Fibroblast of upper back skin (primary cell): Measurements from ENCODE around the gene PRDX5.
A peak's percentile ranks its signal among the peaks of the same experiment; 100 is the strongest.

Source experiments
- DNase-seq: peaks from one replicate; pipeline ENCODE4 v3.0.0-alpha.2; 2013

Gene PRDX5

DNA sequence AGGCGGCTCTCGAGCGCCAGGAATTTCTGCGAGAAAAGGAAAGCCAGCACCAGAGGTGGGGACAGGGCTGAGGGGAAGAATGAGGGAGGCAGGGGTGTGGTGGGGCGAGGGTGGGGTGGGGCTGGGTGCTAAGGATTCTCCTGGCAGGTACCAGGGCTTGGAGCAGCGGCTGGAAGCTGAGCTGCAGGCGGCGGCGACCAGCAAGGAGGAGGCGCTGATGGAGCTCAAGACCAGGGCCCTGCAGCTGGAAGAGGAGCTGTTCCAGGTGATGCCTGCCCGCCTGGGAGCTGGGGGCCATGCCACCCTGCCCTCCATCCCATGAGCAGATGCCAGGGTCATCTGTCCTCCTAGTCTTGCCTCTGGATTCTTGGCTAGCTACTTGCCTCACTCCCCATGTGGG lies 31.5 kb downstream of the PRDX5 start:
- DNase-seq = no peak

DNA sequence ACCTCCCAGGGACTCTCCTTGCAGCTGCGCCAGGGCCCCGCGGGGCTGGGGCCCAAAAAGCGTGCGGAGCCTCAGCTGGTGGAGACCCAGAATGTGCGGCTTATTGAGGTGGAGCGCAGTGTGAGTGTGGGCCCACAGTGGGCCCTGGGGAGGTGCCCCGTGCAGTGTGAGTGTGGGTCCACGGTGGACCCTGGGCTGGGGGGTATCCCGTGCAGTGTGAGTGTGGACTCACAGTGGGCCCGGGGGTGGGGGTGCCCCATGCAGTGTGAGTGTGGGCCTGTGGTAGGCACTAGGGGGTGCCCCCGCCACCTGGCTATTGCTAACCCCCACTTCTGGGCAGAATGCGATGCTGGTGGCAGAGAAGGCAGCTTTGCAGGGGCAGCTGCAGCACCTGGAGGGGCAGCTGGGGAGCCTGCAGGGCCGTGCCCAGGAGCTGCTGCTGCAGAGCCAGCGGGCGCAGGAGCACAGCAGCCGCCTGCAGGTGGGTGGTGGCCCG lies 33.3 kb downstream of the PRDX5 start:
- DNase-seq = no peak

DNA sequence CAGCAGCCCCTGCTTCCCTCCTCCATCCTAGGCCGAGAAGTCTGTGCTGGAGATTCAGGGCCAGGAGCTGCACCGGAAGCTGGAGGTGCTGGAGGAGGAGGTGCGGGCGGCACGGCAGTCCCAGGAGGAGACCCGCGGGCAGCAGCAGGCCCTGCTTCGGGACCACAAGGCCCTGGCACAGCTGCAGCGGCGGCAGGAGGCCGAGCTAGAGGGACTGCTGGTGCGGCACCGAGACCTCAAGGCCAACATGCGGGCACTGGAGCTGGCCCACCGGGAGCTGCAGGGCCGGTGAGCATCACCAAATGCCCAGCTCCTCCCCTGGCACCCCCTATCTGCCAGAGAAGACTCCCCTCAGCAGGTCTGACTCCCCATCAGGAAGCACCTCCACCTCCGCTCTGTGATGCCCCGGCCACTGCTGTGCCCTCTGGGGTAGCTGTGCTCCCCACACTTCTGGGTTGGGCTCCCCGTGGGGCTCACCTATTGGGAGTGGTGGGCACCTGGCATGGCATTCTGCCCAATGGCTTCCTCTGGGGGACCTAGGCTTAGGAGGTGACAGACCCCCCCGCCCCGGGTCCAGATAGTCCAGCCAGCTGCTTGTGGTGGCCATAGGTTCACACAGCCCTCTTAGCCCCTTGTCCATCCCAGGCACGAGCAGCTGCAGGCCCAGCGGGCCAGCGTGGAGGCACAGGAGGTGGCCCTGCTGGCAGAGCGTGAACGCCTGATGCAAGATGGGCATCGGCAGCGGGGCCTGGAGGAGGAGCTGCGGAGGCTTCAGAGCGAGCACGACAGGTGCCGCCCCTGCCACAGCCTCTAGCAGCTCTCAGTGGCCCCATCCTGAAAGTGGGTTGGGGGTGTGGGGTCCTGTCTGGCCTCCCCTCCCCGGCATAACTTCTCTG lies 34.4 kb downstream of the PRDX5 start:
- no peak for DNase-seq

DNA sequence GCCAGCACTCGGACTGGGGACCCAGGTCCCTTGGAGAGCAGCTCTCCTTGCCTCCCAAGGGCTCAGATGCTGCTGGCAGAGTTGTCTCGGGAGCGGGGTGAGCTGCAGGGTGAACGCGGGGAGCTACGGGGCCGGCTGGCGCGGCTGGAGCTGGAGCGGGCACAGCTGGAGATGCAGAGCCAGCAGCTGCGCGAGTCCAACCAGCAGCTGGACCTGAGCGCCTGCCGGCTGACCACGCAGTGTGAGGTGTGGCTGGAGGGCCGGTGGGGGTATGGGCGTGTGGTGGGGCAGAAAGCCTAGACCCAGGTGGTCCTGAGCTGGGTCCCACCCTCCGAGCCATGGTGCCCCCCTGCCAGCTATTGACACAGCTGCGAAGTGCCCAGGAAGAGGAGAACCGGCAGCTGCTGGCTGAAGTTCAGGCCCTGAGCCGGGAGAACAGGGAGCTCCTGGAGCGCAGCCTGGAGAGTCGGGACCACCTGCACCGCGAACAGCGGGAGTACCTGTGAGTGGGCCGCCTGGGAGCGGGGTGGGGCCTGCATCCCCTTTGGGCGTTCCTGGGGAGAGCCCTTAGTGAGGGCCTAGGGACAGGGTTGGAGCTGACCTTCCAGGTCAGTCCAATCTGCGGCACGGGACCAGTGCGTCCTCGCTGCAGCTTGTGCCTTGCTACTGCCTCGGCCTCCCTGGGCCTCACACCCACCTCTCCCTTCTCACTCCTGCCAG lies 35.2 kb downstream of the PRDX5 start:
- DNase-seq = no peak

DNA sequence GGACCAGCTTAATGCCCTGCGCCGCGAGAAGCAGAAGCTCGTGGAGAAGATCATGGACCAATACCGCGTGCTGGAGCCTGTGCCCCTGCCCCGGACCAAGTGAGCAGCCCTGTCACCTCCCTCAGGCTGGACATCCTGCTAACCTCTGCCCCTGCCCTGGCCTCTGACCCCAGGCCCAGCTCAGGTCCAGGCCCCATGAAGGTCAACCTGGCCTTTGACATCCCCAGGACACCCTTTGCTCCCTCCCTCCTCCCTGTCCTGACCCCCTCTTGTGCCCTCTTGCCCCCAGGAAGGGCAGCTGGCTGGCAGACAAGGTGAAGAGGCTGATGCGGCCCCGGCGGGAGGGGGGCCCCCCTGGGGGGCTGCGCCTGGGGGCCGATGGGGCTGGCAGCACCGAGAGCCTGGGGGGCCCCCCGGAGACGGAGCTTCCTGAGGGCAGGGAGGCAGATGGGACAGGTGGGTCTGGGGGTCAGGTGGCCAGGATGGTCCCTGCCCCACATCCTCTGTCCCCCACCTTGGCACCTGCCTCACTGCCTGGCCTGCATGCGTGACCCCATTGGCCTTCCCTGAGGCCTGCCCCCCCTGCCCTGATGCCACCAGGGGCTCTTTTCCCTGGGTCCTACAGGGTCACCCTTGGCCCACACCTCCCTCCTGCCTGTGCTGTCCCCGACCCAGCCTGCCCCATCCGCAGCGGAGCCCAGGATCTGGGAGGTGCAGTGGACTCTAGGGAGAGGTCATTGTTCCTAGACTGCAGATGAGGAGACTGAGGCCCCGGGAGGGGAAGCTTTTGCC lies 36.0 kb downstream of the PRDX5 start:
- DNase-seq = no peak

DNA sequence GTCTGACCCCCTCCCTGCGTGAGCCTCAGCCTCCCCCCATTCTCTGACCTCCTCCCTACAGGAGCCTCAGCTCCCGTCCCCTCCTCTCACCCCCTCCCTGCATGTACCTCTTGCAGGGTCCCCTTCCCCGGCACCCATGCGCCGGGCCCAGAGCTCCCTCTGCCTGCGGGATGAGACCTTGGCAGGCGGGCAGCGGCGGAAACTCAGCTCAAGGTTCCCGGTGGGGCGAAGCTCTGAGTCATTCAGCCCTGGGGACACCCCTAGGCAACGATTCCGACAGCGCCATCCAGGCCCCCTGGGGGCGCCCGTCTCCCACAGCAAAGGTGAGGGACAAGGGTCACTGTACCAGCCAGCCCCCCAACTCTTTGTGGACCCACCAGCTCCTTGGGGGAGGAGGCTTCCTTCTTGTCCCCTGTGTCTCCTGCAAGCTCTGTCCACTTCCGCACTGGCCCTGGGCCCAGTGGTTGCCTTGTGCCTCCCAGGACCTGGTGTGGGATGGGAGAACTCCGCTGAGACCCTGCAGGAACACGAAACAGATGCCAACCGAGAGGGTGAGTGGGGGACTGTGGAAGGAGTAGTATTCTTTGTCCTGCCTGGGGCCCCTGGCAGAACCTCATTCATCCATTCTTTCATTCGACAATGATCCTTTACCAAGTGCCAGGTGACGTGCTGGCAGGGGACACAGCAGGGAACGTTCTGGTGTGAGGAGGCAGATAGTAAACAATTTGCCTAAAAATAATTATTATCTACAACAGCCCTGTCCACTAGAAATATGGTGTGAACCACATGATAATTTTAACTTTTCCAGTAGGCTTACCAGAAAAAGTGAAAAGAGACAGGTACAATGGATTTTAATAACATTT lies 37.4 kb downstream of the PRDX5 start:
- DNase-seq = peak; percentile 85

DNA sequence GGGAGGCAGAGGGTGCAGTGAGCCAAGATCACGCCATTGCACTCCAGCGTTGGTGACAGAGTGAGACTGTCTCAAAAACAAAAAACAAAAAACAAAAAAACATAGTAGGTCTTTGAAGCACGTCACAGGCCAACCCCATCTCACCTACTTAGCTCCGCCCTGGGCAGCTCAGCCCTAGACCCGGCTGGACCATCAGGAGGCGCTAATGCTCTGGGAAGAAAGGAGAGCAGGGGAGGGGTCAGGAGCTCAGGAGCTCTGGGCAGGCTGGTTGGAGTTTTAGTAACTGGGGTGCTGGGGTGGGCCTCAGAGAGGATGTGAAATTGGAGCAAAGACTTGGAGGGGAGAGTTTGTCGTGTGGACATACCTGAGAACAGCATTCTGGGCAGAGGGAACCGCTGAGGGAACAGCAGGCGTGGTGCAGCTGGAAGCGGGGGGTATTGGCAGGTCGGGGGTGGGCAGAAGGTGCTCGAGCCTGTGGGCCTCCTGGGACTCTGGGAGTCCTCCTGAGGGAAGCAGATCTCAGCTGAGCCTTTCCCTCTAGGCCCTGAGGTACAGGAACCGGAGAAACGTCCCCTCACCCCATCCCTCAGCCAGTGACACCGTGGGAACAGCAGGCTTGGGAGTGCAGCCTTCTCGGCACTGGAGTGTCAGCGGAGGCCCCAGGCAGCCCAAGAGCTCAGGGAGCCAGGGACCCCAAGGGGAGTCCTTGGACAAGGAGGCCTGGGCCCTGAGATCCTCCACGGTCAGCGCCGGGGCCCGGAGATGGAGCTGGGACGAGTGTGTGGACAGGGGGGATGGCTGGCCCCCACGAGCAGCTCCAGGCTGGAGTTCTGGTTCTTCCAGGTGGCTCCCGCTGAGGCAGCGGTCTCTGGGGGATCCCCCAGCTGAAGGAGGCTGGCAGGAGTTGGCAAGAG lies 38.8 kb downstream of the PRDX5 start:
- peak; percentile 42 for DNase-seq

DNA sequence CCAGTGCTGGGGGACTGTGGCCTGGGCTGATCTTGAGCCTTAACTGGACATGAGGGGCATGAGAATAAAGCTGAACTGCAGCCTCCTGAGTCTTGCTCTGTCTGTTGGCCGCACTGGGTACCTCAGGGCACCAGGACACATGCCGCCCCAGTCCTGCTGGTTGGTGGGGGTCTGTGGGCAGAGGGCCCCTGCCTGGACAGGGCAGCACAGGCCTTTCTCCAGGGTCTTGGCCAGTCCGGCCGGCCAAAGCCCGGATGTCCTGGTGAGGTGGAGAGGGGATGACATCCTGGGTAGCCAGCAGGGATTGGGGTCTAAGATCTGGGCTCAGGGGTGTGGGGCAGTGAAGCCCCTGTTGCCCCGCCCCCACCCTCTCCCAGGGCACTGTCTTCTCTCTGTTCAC lies 39.5 kb downstream of the PRDX5 start:
- no peak for DNase-seq

DNA sequence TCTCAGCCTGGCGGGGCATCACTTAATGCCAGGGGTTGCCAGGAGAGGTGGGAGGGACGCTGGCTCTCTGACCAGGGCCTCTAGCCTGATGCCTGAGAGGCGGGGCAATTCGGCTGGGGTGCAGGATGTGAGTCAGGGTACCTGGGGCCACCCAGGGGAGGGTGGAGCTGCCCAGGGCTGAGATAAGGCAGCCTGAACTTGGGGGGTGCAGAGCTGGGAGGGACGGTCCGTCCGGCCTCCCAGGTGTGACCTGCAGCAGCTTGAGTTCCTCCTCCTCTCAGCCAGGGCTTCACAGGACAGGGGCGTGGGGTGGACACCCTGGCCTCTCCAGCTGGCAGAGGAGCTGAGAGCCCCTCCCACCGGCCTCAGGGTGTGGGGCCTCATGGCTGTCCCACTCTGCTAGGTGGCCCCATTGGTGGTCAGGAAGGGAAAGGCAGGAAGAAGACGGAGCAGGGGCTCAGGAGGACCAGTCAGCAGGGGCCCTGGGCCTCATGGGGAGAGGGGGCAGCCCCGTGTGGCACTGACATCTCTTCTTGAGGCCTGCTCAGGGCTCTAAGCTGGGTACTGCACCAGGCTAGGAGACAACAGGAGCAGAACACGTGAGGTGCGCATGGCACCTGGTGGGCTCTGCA lies 40.1 kb downstream of the PRDX5 start:
- no peak for DNase-seq

DNA sequence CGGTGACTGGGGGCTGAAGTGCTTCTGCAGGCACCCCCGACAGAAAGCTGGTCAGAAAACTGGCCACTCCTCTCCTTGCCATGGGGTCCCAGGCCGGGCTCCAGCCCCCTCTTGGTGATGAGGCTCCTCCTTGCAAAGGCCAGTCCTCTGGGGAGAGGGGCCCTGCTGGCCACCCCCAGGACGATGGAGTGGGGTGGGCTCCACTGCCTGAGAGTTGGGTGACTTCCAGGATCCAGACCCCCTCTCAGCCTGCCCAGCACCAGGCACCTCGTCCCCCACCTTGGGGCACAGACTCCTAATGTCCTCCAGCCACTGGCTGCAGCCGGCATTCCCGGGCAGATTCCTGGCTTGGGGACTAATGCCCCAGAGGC lies 40.6 kb downstream of the PRDX5 start:
- DNase-seq = no peak

DNA sequence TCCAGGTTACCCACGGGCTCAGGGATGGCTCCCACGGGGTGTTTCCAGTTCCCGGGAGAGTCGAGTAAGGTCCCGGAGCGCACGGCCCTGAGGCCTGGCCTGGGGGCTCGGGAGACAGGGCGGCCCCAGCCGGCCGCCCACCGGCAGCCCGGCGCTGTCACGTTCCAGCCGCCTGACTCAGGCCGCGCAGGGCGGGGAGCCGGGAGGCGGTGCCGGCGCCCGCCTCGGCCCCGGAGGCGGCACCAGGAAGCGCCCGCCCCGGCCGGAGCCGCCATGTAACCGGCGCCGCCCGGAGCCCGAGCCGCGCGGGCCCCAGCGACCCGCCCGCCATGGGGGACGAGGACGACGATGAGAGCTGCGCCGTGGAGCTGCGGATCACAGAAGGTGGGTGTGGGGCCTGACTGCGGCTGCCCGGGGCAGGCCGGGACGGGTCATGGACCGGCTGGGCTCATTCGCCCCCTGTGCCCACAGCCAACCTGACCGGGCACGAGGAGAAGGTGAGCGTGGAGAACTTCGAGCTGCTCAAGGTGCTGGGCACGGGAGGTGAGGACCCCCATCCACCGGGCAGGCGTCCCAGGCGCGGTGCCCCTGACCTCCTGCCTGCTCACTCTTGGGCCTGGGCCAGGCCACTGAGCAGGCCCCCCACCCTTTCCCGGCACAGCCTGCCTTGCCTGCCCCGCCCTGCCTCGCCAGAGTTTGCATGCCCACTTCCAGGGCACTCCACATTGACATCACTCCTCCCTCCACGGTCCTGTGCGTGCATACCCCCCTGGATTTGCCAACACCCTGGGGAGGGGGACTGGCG lies 41.2 kb downstream of the PRDX5 start, which contains the start of gene RPS6KA4:
Gene RPS6KA4, plus strand, starts transcription at position 256 of the 805 bp plus-strand sequence. Its CDS starts 74 bp downstream, at position 330.
- peak; percentile 68 for DNase-seq

DNA sequence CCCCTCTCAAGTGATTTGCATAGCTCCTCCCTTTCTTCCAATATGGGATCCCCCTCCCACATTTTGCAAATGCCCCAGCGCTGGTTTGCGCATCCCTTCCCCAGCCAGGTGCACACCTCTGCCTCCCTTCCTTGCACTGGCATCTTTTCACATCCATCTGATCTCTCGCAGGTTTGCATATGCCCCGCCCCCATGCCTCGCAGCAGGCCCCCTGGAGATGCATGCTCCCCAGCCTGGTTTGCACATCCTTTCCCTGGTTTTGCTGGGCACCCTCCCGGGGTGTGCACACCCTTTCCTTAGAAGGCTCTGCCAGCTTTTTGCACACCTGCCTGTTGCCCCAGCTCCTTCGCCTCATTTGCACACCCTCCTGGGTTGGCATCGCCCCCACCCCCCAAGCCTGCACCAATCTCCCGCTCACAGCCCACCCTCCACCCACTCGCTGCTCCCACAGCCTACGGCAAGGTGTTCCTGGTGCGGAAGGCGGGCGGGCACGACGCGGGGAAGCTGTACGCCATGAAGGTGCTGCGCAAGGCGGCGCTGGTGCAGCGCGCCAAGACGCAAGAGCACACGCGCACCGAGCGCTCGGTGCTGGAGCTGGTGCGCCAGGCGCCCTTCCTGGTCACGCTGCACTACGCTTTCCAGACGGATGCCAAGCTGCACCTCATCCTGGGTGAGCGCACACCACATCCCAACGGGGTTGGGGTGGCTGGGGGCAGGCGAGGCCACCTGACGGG lies 42.0 kb downstream of the PRDX5 start:
- DNase-seq = no peak

DNA sequence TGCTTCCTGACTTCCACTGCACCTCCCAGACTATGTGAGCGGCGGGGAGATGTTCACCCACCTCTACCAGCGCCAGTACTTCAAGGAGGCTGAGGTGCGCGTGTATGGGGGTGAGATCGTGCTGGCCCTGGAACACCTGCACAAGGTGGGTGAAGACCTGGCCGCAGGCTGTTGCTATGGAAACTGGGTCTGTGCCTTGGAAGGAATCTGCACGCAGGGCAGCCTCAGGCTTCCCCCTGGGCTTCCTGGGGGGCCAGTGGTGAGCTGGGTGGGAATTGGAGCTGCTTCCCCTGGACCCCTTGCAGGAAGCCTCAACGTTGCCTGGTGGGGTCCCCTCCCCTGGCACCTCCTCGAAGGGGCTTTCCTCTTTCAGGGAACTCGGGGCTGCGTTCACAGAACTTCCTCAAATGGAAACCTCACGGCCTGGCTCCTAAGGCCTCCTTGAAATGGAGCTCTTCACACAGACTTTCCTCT lies 42.6 kb downstream of the PRDX5 start:
- DNase-seq = no peak

DNA sequence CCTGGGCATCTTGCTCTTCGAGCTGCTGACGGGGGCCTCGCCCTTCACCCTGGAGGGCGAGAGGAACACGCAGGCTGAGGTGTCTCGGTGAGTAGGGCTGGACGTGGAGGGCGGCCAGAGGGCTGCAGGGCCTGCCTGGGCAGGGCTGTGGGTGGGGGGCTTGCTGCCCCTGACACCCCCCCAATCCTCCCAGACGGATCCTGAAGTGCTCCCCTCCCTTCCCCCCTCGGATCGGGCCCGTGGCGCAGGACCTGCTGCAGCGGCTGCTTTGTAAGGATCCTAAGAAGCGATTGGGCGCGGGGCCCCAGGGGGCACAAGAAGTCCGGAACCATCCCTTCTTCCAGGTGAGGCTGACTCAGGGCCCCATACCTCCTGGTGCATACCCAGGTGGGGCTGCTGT lies 43.7 kb downstream of the PRDX5 start:
- no peak for DNase-seq

DNA sequence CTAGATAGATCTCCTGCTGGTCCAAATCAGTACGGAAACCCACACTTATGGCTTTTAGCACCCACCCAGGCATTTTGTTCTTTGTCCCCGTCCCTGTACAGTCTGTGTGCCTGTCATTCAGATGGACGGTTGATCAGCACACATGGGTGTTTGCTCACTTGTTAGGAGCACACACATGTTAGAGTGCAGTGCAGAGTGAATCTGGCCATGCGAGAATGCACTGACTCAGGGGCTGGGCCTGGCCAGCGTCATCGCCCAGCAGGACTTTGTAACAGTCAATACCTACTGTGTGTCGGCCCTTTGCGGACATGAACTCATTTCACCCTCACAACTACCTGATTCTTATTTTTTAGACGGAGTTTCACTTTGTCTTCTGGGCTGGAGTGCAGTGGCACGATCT lies 44.4 kb downstream of the PRDX5 start:
- no peak for DNase-seq

DNA sequence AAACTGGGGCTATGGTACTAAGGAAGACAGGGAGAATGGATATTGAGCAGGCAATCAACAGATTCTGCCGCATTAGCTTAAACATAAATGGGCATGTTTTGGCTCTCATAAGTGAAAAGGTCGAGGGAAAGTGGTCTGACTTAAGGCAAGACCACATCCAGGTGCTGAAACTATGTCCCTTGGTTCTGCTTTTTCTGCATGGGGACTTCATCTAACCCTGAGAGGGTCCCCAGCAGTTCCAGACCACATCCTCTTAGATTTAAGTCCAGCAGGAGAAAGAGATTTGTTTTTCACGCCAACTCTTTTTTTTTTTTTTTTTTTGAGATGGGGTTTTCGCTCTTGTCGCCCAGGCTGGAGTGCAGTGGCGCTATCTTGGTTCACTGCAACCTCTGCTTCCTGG lies 46.5 kb downstream of the PRDX5 start:
- no peak for DNase-seq

DNA sequence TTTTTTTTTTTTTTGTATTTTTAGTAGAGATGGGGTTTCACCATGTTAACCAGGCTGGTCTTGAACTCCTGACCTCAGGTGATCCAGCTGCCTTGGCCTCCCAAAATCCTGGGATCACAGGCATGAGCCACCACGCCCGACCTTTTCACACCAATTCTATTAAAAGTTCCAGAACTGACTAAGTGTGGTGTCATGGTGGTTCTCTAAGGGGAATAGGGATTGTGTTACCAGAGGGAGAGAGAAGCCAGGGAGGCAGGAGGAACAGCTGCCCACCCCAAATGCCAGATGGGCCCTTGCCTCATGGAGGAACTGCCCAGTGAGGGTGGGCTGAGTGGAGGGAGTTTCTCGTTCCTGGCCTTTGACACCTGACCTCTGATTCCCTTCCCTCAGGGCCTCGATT lies 47.0 kb downstream of the PRDX5 start:
- DNase-seq = no peak

DNA sequence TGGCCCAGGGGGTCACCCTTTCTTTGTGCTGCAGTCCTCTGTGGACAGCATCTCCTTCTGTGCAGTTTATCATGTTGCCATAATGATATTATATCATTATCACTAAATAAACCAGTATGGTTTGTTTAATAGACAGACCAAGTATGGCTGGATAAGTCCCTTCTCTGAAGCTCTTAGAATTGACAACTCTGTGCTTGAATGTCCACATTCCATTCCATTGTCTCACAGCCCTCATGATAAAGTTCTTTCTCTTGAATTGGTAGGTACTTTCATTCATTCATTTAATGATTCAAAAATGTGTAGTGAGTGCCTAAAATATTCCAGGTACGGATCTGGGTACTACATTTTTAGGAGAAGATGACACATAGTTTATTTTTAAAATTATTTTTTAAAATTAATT lies 48.8 kb downstream of the PRDX5 start:
- DNase-seq = peak; percentile 26
